Inferior parietal cortex (tissue), 1 donor: ENCODE results near the gene STIL.
"Not testable (repeated sequence)": the region's sequence is repeated elsewhere in the genome, so short reads cannot be mapped to it uniquely, and the experiment has no call there.

Source experiments
- DNase-seq: peaks from one replicate; pipeline ENCODE4 v3.0.0-alpha.2; 2016; ENCODE audit errors: extremely low spot score

STIL gene

GRCh38 chr1:47319968-47320367 lies 6.0 kb upstream of the STIL start:
- DNase-seq, result not testable (repeated sequence)

- no peak for DNase-seq
Measured at GRCh38 chr1:47317841-47318240, 3.9 kb upstream of the STIL start.

- no peak for DNase-seq
Measured at GRCh38 chr1:47309427-47309826, 4.5 kb downstream of the STIL start.

GRCh38 chr1:47302472-47302871 lies 11.5 kb downstream of the STIL start:
- no peak for DNase-seq

- DNase-seq, result no peak
Measured at GRCh38 chr1:47298025-47298699, 15.8 kb downstream of the STIL start.

- no peak for DNase-seq
Measured at GRCh38 chr1:47295579-47295978, 18.4 kb downstream of the STIL start.

- not testable (repeated sequence) for DNase-seq
Measured at GRCh38 chr1:47294863-47295262, 19.1 kb downstream of the STIL start.

- not testable (repeated sequence) for DNase-seq
Measured at GRCh38 chr1:47288116-47288515, 25.8 kb downstream of the STIL start.

GRCh38 chr1:47280142-47280541 lies 33.8 kb downstream of the STIL start:
- no peak for DNase-seq

- DNase-seq, result no peak
Measured at GRCh38 chr1:47276850-47277249, 37.1 kb downstream of the STIL start.

- DNase-seq, result not testable (repeated sequence)
Measured at GRCh38 chr1:47275811-47276210, 38.1 kb downstream of the STIL start.

GRCh38 chr1:47265529-47265928 lies 48.4 kb downstream of the STIL start:
- not testable (repeated sequence) for DNase-seq

GRCh38 chr1:47262787-47263413 lies 51.0 kb downstream of the STIL start:
- DNase-seq, result peak; percentile 18

- DNase-seq, result no peak
Measured at GRCh38 chr1:47257224-47257623, 56.7 kb downstream of the STIL start.

GRCh38 chr1:47252795-47253194 lies 61.2 kb downstream of the STIL start:
- DNase-seq, result no peak

- DNase-seq, result no peak
Measured at GRCh38 chr1:47252369-47252768, 61.6 kb downstream of the STIL start.

- DNase-seq, result no peak
Measured at GRCh38 chr1:47249755-47250154, 64.2 kb downstream of the STIL start.

GRCh38 chr1:47244339-47244862 lies 69.5 kb downstream of the STIL start:
- DNase-seq, result no peak

- DNase-seq, result no peak
Measured at GRCh38 chr1:47243910-47244309, 70.0 kb downstream of the STIL start.

- no peak for DNase-seq
Measured at GRCh38 chr1:47241114-47242113, 72.5 kb downstream of the STIL start.

- DNase-seq, result no peak
Measured at GRCh38 chr1:47238935-47239592, 74.9 kb downstream of the STIL start.

- no peak for DNase-seq
Measured at GRCh38 chr1:47235806-47236205, 78.1 kb downstream of the STIL start.
